ENCODE data around the gene EXOC4.

DNA sequence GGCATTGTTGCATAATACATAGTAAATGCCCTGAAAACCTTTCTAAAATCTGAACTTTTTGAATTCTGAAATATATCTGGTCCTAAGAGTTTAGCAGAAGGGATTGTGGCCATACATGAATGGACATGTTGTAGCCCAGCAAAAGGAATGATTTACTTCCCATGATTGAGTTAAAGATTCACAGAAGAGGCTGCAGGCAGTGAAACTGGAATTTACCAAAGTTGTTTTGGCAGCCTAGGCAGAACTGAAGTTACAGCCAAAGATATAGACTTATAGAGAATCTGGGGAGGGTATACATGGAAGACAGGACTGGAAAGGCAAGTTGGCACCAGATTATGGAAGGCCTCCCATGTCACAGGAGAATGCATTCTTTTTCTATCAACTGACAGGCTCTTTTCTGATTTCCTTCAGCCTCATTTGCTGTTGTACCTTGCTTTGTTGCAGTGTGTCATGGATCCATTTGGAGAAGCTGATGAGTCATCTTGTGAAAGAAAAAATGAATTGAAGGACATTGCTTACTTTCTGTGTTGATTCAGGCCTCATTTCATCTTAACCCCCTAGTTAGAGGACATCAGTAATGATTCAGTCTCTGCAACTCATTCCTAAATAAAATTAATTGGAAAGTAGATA, 518.1 kb downstream of the EXOC4 start:
- TF ChIP-seq CTCF (IDR thresholded peaks at IDR 0.05) (no peak), SIN3A (IDR thresholded peaks at IDR 0.05; ENCODE audit: borderline replicate concordance, insufficient read depth, low read depth, low read length) (no peak), REST (IDR thresholded peaks at IDR 0.05; ENCODE audit: insufficient read depth in 1 of 2, low read depth in 2 of 2, low read length in 1 of 2) (no peak)

Data from Panc1 (cell line).